ENCODE measurements around the gene C2orf76.

DNA sequence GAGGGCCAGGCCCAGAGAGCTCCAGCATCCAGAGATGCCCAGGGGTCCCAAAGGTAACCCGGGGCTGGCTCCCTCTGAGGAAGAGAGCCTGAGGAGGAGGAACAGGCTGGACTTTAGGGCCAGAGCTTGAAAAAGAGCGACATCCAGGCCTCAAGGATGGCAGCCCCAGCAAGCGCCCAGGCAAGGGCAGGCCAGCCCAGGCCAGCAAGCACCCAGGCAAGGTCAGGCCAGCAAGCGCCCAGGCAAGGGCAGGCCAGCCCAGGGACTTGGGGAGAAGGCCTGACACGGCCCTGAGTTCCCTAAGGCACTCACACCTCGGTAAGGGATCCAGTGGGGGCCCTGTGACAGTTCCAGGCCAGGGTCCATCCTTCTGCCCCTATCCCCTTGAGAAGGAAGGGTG, 30.6 kb upstream of the C2orf76 start:
- TF ChIP-seq SUZ12 (IDR thresholded peaks at IDR 0.05; ENCODE audit: extremely low read depth, insufficient read depth, insufficient read length) (no peak), ZNF274 (IDR thresholded peaks at IDR 0.05; ENCODE audit: low read depth, low read length) (no peak), YY1 (IDR thresholded peaks at IDR 0.05; ENCODE audit: insufficient read depth, insufficient read length) (no peak)
